GM18520 (cell line): ENCODE data around the gene KIAA1586.
"Not testable (repeated sequence)": the region's sequence is repeated elsewhere in the genome, so short reads cannot be mapped to it uniquely, and the experiment has no call there.

Experiments
- ATAC-seq: cut with Tn5 transposase; IDR thresholded peaks from one replicate; pipeline ENCODE4 v1.9.1; 2021; ENCODE audit not compliant: unreplicated experiment

KIAA1586 gene

DNA sequence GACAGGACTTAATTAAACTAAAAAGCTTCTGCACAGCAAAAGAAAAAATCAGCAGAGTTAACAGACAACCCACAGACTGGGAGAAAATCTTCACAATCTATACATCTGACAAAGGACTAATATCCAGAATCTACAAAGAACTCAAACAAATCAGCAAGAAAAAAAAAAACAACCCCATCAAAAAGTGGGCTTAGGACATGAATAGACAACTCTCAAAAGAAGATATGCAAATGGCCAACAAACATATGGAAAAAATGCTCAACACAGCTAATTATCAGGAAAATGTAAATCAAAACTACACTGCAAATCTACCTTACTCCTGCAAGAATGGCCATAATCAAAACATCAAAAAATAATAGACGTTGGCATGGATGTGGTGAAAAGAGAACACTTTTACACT, 2.4 kb upstream of the KIAA1586 start:
- ATAC-seq: not testable (repeated sequence)

GRCh38 chr6:57044568-57044967, 1.9 kb upstream of the KIAA1586 start:
- ATAC-seq: no peak

GRCh38 chr6:57047257-57047585, 728 bp downstream of the KIAA1586 start:
- peak; percentile 20 for ATAC-seq

DNA sequence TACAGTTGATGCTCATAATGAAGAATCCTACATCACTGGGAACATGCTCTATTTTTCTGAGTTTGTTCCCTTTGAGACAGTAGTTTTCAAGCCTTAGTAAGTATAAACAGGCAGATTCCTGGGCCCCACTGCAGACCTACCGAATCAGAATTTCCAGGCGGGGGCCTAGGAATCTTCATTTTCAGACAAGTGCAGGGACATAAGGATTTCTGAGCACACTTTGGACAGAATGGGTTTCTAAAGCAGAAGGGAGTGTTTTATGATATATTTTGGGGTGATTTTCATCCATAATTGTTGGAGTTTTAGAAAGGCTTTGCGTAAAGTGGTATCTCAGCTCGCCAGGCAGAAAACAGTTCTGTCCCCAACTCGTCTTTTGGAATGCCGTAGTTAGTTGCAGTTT, 1.4 kb downstream of the KIAA1586 start:
- ATAC-seq: not testable (repeated sequence)

DNA sequence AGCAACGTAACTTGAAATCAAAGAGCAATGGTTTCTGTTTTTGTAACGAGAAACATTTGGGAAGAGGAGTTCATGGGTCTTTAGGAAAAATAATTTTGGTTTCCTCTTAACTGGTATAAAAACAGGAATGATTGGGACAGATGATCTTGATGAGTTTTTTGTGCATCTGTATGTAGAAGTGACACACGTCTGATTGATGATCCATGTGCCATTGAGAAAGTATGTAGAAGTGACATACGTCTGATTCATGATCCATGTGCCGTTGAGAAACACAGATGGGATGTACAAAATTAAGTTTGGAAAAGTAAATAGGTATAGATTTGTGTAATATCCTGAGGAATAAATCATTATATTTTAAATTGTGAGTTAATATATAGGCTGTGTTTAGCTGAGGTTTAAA, 2.1 kb downstream of the KIAA1586 start:
- no peak for ATAC-seq

DNA sequence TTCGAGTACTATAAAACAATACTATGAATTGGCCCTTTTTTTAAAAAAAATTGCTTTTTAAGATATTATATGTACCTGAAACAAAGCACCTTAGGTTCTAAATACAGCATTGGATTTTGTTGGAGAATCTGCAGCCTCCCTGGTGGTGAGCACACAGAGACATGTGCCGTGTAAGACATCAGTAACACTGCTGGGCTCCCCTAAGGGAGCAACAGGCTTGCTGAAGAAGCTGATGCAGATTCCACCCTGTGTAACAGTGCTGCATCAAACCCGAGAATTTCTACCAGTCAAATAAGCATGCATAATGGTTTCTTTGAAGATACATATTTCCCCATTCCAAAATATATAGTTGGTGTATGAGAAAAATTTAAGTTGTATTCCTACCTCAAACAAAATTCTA, 17.4 kb downstream of the KIAA1586 start:
- no peak for ATAC-seq

- ATAC-seq: no peak
Measured at GRCh38 chr6:57064809-57065208, 18.3 kb downstream of the KIAA1586 start.

DNA sequence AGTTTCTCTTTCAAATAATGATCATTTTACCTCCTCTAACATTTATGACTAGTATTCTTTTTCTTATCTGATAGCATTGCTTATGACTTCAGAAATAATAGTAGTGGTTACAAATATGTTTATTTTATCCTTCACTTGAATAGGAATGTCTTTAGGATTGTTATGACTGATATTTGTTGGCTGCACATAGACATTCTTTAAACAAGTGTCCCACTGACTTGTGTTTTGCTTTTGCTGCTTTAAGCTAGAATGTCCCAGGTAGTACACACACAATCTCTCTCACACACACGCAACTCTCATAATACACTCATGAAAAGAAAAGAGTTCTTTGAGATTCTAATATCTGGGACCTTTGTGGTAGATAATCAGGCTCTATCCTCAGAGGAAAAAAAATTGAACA, 21.6 kb downstream of the KIAA1586 start:
- no peak for ATAC-seq

DNA sequence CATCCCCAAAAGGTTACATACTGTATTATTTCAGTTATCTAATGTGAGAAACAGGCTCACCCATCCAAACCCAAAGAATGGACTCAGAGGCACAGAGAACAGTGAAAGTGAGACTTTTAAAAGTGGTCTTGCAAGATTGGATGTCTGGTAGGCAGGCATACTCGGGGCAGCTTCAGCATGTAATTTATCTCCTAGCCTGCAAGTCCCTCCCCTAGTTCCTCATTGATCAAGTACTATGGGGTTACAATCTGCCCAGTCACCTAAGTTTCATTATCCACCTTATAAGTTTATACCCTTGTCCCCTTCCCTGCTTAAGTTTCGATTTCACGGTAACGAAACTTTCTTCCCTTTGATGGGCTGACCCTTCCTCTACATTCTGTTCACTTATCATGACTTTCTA, 22.7 kb downstream of the KIAA1586 start:
- no peak for ATAC-seq

DNA sequence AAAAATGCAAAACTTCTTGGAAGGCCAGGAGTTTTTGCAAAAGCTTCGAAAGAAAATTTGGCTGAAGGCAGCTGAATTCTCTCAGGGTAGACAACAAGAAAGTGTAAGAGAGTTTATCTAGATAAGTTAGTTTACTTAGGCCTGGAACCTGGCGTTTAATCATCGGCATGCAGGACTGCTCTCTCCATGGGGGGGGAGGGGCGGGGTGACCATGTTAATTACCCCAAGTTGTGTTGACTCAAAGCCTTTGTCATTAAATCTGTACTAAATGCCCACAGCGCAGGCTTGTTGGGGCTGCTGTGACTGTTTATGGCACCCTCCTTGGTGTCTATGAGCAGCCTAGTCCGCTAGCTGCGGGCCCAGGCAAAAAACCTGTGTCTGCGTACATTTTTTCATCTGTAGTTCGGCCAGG, 23.4 kb downstream of the KIAA1586 start:
- ATAC-seq: no peak

DNA sequence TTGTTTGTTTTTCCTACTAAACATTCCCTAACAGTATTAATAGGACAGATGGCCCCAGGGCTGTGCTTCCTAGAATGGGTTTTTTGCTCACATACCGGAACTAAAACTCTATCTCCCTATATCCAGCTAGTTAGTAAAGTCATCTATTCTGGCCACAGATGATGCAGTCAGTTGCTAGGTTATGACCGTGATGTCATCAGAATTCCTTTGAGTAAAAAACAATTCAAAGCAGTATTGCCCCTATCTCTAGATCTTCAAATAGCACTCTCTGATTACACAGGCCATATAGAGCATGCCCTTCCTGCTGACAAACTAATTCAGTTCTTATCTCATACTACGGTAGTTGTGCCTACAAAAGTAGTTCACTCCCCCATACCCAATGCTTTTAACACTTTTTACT, 25.6 kb downstream of the KIAA1586 start:
- ATAC-seq: no peak

DNA sequence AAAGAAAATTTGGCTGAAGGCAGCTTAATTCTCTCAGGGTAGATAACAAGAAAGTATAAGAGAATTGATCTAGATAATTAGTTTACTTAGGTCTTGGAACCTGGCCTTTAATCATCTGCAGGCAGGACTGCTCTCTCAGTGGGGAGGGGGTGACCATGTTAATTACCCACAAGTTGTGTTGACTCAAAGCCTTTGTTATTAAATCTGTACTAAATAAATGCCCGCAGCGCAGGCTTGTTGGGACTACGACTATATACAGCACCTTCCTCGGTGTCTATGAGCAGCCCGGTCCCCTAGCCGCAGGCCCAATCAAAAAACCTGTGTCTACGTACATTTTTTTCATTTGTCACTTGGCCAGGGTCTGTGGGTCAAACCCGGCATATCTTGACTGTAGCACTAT, 27.9 kb downstream of the KIAA1586 start:
- ATAC-seq: no peak

GRCh38 chr6:57075092-57075491, 28.6 kb downstream of the KIAA1586 start:
- ATAC-seq: no peak

GRCh38 chr6:57078531-57079207, 32.2 kb downstream of the KIAA1586 start:
- no peak for ATAC-seq

DNA sequence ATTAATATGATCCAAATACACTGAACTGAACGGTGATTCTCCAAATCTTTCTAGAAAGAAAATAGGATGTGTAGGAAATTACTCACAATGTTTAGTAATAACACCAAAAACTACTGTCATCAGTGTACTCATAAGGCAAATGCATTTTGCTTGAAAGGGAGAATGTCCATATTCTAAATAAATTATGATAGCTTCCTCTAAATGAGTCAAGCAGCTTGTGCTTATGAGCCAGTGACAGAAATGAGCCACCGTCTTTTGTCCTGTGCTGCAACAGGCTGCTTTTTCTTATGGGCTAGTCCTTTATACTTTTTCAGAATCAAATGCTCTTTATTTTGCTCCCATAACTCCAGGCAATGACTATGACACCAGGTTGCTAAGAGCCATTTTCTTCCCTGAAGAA, 39.0 kb downstream of the KIAA1586 start:
- no peak for ATAC-seq

DNA sequence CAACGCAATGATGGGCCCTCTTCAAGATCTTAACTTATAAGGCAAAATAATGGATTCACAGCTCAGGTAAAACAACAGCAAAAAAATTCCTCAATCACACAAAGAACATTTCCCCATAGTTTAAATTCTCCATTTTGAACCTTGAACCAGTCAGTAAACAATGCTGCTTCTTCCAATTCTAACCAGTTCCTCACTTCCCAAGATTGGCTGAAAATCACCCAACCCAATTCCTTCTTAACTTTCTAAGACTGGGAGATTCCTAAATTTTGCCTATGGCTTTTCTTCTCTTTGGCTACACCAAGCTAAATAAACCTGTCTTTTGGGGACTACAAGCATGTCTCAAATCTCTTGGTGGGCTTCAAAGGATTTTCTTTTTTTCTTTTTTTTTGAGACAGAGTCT, 40.4 kb downstream of the KIAA1586 start:
- ATAC-seq: no peak

DNA sequence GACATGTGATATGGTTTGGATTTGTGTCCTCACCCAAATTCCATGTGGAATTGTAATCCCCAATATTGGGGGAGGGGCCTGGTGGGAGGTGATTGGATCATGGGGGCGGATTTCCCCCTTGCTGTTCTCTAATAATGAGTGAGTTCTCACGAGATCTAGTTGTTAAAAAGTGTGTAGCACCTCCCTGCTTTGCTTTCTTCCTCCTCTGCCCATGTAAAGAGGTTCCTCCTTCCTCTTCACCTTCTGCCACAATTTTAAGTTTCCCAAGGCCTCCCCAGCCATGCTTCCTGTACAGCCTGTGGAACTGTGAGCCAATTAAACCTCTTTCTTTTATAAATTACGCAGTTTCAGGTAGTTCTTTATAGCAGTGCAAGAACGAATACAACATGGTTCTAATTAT, 41.4 kb downstream of the KIAA1586 start:
- ATAC-seq: no peak

- ATAC-seq: no peak
Measured at GRCh38 chr6:57089265-57089664, 42.8 kb downstream of the KIAA1586 start.

DNA sequence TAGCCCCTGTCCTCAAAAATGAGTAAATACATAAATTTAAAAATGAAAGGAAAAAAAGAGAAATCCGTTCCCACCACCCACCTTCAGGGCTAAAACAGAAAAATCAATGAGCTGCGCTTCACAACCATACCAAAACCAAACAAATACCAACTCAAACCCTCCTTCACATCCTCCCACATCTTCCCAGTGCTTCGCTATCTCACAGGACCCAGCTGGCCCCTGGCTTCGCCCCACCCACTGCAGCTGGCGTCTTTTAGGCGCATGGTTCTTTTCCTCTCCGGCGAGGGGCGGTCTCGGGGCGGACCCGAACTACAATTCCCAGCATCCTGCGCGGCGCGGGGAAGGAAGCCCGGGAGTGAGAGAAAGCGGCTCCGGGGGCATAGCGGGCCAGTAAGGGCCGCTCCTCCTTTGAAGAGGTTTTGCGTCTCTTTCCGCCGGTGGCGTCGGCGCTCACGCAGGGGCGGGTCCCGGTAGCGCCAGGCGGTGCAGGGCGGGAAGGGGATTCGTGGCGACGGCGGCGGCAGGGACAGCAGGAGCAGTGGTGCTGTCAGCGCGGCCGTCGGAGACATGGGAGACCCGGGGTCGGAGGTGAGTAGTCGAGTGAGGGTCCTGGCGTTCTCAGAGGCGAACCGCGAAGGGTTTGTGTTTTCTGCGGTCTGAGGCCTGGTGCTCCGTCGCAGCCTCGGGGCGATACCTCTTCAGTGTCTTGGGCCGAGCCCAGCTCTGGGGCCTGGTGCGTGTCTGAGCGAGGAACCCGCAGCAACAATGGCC, 43.4 kb downstream of the KIAA1586 start, which contains the start of gene ZNF451:
Gene ZNF451, plus strand, starts transcription at position 502 of the 771 bp plus-strand sequence. Its CDS starts 66 bp downstream, at position 568.
- ATAC-seq: peak; percentile 92

- ATAC-seq: peak; percentile 1
Measured at GRCh38 chr6:57090458-57091067, 44.1 kb downstream of the KIAA1586 start.

- ATAC-seq: not testable (repeated sequence)
Measured at GRCh38 chr6:57091375-57091774, 44.9 kb downstream of the KIAA1586 start.

DNA sequence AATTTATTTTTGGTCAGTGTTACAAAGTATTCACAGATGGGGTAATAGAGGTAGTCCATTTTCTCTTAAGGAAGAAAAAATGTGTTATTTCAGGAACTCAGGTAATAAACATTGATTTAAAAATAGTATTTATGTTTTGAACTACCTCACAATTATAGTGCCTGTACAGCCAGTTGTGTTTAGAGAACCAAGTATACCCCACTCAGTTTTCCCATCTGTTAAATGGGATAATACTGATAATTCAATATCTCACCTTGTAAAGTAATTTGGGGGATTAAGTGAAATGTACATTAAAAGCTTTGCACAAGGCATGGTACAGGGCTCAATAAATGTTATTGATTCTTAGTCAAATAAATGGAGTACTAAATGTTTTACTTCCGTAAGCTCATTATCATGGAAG, 48.2 kb downstream of the KIAA1586 start:
- ATAC-seq: no peak
